ENCODE measurements around the gene EFEMP1.

DNA sequence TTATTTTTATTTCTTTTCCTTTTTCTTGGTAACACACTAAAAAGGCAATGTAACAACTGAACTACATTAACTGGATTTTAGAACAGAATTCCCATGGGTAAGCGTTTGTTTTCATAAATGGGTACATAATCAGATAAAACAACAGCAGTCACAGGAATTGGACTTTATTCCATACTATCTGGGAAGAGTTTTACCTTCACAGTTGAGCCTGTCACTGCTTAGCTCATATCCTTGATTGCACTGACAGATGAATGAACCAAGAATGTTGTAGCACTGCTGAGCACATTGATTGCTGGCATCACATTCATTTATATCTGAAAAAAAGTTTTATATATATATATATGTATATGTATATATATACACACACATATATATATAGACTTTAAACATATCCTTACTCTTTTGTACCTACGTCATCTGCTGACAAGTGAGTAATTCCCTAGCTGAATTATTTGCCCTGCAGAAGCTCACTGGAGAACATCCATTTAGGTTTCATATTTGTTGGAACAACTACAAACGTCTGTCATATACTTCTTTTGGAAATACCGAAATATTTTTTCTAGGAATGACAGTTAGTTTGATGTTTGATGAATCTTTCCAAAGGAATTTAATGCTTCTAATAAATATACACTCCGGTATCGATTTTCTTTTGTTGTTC is 47.0 kb downstream of the EFEMP1 start:
- TF ChIP-seq, protein P1, sequence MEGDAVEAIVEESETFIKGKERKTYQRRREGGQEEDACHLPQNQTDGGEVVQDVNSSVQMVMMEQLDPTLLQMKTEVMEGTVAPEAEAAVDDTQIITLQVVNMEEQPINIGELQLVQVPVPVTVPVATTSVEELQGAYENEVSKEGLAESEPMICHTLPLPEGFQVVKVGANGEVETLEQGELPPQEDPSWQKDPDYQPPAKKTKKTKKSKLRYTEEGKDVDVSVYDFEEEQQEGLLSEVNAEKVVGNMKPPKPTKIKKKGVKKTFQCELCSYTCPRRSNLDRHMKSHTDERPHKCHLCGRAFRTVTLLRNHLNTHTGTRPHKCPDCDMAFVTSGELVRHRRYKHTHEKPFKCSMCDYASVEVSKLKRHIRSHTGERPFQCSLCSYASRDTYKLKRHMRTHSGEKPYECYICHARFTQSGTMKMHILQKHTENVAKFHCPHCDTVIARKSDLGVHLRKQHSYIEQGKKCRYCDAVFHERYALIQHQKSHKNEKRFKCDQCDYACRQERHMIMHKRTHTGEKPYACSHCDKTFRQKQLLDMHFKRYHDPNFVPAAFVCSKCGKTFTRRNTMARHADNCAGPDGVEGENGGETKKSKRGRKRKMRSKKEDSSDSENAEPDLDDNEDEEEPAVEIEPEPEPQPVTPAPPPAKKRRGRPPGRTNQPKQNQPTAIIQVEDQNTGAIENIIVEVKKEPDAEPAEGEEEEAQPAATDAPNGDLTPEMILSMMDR (IDR thresholded peaks at IDR 0.05; ENCODE audit: low read depth, low read length, missing input control) = no peak
- TF ChIP-seq EGR1 (IDR thresholded peaks at IDR 0.05; ENCODE audit: low read depth in 2 of 2) (no peak), YY1 (IDR thresholded peaks at IDR 0.05) (no peak), RAD21 (IDR thresholded peaks at IDR 0.05) (no peak), TAF1 (conservative IDR thresholded peaks at IDR 0.05) (no peak), FOXA1 (IDR thresholded peaks at IDR 0.05) (no peak)
- TF ChIP-seq, protein P2, sequence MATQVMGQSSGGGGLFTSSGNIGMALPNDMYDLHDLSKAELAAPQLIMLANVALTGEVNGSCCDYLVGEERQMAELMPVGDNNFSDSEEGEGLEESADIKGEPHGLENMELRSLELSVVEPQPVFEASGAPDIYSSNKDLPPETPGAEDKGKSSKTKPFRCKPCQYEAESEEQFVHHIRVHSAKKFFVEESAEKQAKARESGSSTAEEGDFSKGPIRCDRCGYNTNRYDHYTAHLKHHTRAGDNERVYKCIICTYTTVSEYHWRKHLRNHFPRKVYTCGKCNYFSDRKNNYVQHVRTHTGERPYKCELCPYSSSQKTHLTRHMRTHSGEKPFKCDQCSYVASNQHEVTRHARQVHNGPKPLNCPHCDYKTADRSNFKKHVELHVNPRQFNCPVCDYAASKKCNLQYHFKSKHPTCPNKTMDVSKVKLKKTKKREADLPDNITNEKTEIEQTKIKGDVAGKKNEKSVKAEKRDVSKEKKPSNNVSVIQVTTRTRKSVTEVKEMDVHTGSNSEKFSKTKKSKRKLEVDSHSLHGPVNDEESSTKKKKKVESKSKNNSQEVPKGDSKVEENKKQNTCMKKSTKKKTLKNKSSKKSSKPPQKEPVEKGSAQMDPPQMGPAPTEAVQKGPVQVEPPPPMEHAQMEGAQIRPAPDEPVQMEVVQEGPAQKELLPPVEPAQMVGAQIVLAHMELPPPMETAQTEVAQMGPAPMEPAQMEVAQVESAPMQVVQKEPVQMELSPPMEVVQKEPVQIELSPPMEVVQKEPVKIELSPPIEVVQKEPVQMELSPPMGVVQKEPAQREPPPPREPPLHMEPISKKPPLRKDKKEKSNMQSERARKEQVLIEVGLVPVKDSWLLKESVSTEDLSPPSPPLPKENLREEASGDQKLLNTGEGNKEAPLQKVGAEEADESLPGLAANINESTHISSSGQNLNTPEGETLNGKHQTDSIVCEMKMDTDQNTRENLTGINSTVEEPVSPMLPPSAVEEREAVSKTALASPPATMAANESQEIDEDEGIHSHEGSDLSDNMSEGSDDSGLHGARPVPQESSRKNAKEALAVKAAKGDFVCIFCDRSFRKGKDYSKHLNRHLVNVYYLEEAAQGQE (IDR thresholded peaks at IDR 0.05) = no peak
